ENCODE results near the gene GZMM. TPM values are rescaled to one million over a fixed set of nuclear protein-coding genes. Genes with fewer than 3 reads are reported as not detected.

Gene GZMM
- total RNA-seq, 1 experiment from 2014 or later: 0.66 TPM

GRCh38 chr19:597406-598315 lies 53.8 kb downstream of the GZMM start:
- no CpG with 5 or more reads among the region's 18 CpGs for WGBS (ENCODE audit: extremely low coverage, insufficient read length, low lambda C conversion rate)
- no peaks in the 10 kb centered on the region for H3K4me1 ChIP-seq (ENCODE audit: insufficient read depth, low read length)
- no peak overlapping the region for H3K23ac ChIP-seq (ENCODE audit: insufficient read length, low read depth, low read length)
- H2AFZ ChIP-seq (ENCODE audit: low read length): no peak overlapping the region
- no peak overlapping the region; the same call in 1 of the 2 replicates for H2BK15ac ChIP-seq (ENCODE audit: low read depth, low read length)
- DNase-seq: no peak
- Mint-ChIP-seq H3K4me3 (no peak overlapping the region), H3K4me1 (no peaks in the 10 kb centered on the region), H3K27me3 (ENCODE audit: low read depth) (peaks cover 29% of the 10 kb centered on the region), H3K27ac (no peak overlapping the region), H3K9me3 (peaks cover 18 to 24% of the 10 kb centered on the region in 2 experiments), H3K36me3 (ENCODE audit: insufficient read depth in 1 of 3, low read depth in 3 of 3) (peaks cover 0 to 2% (median 0%) of the 10 kb centered on the region in 3 experiments; a peak in 1 of 7 replicates)
- no peaks in the 10 kb centered on the region for H3K79me2 ChIP-seq (ENCODE audit: insufficient read depth, low read length)
- no peak overlapping the region for H3K4me2 ChIP-seq (ENCODE audit: insufficient read depth, insufficient read length, low read length)
- no peak overlapping the region for H3K14ac ChIP-seq (ENCODE audit: insufficient read depth, low read length)
- H4K91ac ChIP-seq (ENCODE audit: insufficient read length, low read depth, low read length): no peak overlapping the region
- H2BK5ac ChIP-seq (ENCODE audit: insufficient read length, low read length): no peak overlapping the region
- H2BK120ac ChIP-seq (ENCODE audit: low read depth, low read length, poor library complexity, severe bottlenecking): no peak overlapping the region
- no peaks in the 10 kb centered on the region for H4K20me1 ChIP-seq (ENCODE audit: control insufficient read depth, insufficient read depth, insufficient read length)
- H2AK5ac ChIP-seq (ENCODE audit: insufficient read length, low read length): no peak overlapping the region
- no peak overlapping the region for H3K56ac ChIP-seq (ENCODE audit: insufficient read length, low read depth, low read length)
- H3K9me3 ChIP-seq (ENCODE audit: control insufficient read depth, low read depth, low read length): peaks cover 5% of the 10 kb centered on the region
- no peak overlapping the region for H3K4ac ChIP-seq (ENCODE audit: low read depth, low read length)
- no peaks in the 10 kb centered on the region for H3K23me2 ChIP-seq (ENCODE audit: insufficient read length, low read depth, low read length, poor library complexity, severe bottlenecking)
- H4K5ac ChIP-seq (ENCODE audit: insufficient read length, low read depth, low read length): no peak overlapping the region
- no peak overlapping the region for H2BK12ac ChIP-seq (ENCODE audit: insufficient read length, low read depth, low read length)
- H3K27me3 ChIP-seq (ENCODE audit: insufficient read depth, low read length): no peaks in the 10 kb centered on the region
- no peak overlapping the region for H2BK20ac ChIP-seq (ENCODE audit: low read depth, low read length, poor library complexity, severe bottlenecking)
- no peak overlapping the region for H3K18ac ChIP-seq (ENCODE audit: insufficient read length, low read depth, low read length)
- no peak overlapping the region for H3T11ph ChIP-seq (ENCODE audit: low read length)
- no peaks in the 10 kb centered on the region for H3K79me1 ChIP-seq (ENCODE audit: insufficient read depth, low read depth, low read length, poor library complexity, severe bottlenecking)
- TF ChIP-seq CTCF (conservative IDR thresholded peaks at IDR 0.05): no peak
- H4K8ac ChIP-seq (replicated peaks; ENCODE audit: insufficient read length, low read depth, low read length): no peak overlapping the region
- H3K27ac ChIP-seq (ENCODE audit: insufficient read length, low read depth, low read length): no peak overlapping the region
- H3K9ac ChIP-seq (ENCODE audit: extremely low read depth, insufficient read length, low read length): no peak overlapping the region

Other genes starting within 250 kb of the GZMM start
- gene MIER2, start 199.3 kb upstream of the GZMM start, total RNA-seq (2021): 60.5 TPM in 2 replicates
- gene C2CD4C, start 134.9 kb upstream of the GZMM start, total RNA-seq (2021): 14.6 and 15.4 TPM in 2 replicates
- gene SHC2, start 83.0 kb upstream of the GZMM start, total RNA-seq (2021): 16.6 and 18.0 TPM in 2 replicates
- 0.72 and 1.2 TPM in 2 replicates for gene MADCAM1, start 47.6 kb upstream of the GZMM start, total RNA-seq (2021)
- gene TPGS1, start 36.6 kb upstream of the GZMM start, total RNA-seq (2021): 7.4 and 8.1 TPM in 2 replicates
- gene CDC34, start 12.3 kb upstream of the GZMM start, total RNA-seq (2021): 109 and 112 TPM in 2 replicates
- 715 and 719 TPM in 2 replicates for gene BSG, start 28.5 kb downstream of the GZMM start, total RNA-seq (2021)
- gene HCN2, start 45.8 kb downstream of the GZMM start, total RNA-seq (2021): 3.7 and 4.1 TPM in 2 replicates
- 101 and 104 TPM in 2 replicates for gene POLRMT, start 89.5 kb downstream of the GZMM start, total RNA-seq (2021)
- gene FGF22, start 95.8 kb downstream of the GZMM start, total RNA-seq (2021): 0.72 and 0.99 TPM in 2 replicates
- 78.0 and 81.9 TPM in 2 replicates for gene RNF126, start 119.2 kb downstream of the GZMM start, total RNA-seq (2021)
- gene FSTL3, start 132.3 kb downstream of the GZMM start, total RNA-seq (2021): 6.8 and 9.1 TPM in 2 replicates
- gene PRSS57, start 151.4 kb downstream of the GZMM start, total RNA-seq (2021): 0.22 TPM in 1 of 2 replicates, not detected in the other
- gene PALM, start 164.9 kb downstream of the GZMM start, total RNA-seq (2021): 18.5 and 23.6 TPM in 2 replicates
- 0.44 and 0.83 TPM in 2 replicates for gene MISP, start 207.1 kb downstream of the GZMM start, total RNA-seq (2021)